Prostate gland (tissue), 2 donors: ENCODE data around the gene AANAT.
"Not testable (repeated sequence)": the region's sequence is repeated elsewhere in the genome, so short reads cannot be mapped to it uniquely, and the experiment has no call there.

Source experiments
- CTCF ChIP-seq, 4 experiments: fragments of 200-600 bp in 2 of 4; fragments of 450-650 bp in 2 of 4; sonication (generic) in 2 of 4; IDR thresholded peaks; 1 replicate in 3 of 4; 2 replicates in 1 of 4; pipeline ENCODE4 v1.5.1; 2016 to 2019; ENCODE audit warnings: antibody characterized with exemption in 4 of 4, mild to moderate bottlenecking in 2 of 4, moderate library complexity in 2 of 4
- POLR2A ChIP-seq: fragments of 450-650 bp; IDR thresholded peaks from one replicate; pipeline ENCODE4 v1.6.1; 2016; ENCODE audit warnings: antibody characterized with exemption, mild to moderate bottlenecking
- POLR2AphosphoS5 ChIP-seq: sonication (generic); formaldehyde crosslinking; IDR thresholded peaks from one replicate; pipeline ENCODE4 v1.6.1; 2017; ENCODE audit warnings: antibody characterized with exemption

- TF ChIP-seq POLR2A; CTCF (IDR thresholded peaks at IDR 0.05); POLR2AphosphoS5: not testable (repeated sequence)
These were observed 47.0 kb downstream of the AANAT start for GRCh38 chr17:76514355-76514754.
